ENCODE data around the gene RPN1.

Gene RPN1

DNA sequence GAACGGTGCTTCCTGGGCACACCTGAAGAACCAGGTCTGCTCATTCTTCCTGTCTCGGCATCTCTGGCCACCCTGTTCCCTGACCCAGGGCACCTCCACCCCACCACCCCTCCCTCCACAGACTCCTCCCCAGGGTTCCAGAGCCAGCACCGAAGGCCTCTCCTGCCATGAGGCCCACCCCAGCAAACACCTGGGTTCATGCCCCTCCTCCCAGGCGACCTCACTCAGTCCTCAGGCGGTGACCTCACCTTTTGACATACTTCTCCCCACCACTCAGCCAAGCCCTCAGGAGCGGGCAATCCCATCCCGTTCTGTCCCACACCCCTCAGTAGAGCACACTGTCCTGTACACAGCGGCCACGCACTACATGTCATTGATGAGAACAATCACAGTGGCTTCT is 72.3 kb downstream of the RPN1 start:
- no peak for DNase-seq (ENCODE audit: low spot score)

DNA sequence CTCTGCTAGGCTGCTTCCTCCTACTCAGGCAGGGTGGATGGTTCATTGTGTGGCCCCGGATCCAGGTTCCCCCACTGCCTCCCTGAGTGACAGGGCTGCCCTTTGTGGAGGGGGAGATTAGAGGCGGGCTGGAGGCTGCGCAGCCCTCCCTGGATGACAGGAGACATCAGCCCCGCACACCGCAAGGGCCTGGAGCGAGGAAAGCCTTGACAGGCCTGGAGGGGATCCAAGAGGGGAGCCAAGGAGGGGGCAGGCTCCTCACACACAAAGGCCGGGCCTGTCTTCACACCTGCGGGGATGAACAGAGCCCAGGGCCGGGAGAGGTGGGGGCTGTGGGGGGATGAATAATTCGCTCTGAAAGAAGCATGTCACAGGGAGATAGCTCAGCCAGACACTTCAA is 72.9 kb downstream of the RPN1 start:
- no peak for DNase-seq (ENCODE audit: low spot score)

DNA sequence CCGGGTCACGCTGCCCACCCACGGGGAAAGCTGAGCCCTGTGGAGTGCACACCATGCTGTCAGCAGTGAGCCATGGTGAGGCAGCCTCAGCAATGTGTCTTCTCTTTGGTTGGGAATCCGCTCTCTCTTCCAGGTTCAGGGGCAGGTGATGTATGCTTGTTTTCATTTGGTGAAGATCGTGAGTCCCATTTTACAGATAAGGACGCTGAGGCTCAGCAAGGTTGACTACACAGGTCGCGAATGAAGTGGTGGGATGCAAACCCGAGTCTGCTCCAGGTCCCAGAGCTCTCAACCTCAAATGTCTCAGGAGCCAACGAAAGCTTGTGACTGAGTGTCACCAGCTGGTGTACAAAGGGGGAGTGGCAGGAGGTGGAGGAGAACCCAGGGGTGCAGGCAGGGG is 74.3 kb downstream of the RPN1 start:
- DNase-seq (ENCODE audit: low spot score) = no peak

DNA sequence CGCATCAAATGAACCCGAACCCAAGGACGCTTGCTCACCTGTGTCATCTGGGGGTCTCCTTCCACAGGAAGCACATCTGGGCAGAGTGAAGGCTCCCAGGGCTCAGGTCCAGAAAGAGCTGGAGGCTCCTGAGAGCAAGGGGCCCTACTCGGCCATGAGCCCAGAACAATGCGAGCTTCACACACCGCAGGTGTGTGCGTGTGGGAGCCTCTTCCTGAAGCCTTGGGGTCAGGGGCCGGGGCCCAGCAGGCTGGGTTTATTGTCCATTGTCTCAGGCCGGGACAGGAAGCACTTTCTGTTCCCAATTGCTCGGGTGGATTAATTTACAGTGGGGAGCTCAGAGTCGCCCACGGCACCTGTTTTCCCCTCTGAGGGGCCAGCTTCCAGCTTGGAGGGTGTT is 74.8 kb downstream of the RPN1 start:
- no peak for DNase-seq (ENCODE audit: low spot score)

DNA sequence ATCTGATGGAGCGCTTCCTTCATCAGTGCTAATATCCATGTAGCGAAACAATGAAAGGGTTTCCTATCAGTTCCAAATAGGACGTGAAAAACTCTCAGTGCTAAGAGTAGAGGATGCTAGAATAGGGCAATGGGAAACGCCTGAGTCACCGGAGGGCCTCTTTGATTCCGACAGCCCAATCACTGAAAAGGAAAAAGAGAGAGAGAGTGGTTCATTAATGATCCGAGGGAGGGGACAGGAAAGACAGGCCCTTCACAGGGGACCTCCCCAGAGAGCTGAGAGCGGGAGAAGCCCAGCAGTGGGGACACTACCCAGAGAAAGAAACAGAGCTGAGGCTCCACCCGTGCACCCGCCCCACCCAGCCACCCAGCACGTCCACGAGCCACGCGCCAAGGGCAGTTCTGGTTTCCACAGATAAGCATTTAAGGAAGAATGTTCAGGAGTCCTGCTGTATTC is 76.9 kb downstream of the RPN1 start:
- no peak for DNase-seq (ENCODE audit: low spot score)

DNA sequence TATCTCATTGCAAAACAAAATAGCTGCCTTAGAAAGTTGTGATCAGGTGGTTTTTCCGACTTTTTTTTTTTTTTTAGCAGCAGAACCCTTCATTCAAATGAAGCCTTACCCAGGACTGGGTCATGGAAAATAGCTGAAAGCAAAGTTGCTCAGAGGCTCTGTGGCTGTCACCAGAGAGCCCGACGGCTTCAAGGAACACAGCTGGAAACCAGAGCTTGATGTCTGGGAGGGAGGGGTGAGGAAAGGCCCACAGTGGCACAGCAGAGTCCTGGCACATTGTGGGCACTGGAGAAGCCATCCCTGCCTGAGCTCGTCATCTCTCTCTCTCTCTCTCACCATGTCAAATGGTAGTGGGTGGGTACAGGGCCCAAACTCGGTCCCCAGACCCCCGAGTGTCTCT is 77.5 kb downstream of the RPN1 start:
- DNase-seq (ENCODE audit: low spot score) = no peak

DNA sequence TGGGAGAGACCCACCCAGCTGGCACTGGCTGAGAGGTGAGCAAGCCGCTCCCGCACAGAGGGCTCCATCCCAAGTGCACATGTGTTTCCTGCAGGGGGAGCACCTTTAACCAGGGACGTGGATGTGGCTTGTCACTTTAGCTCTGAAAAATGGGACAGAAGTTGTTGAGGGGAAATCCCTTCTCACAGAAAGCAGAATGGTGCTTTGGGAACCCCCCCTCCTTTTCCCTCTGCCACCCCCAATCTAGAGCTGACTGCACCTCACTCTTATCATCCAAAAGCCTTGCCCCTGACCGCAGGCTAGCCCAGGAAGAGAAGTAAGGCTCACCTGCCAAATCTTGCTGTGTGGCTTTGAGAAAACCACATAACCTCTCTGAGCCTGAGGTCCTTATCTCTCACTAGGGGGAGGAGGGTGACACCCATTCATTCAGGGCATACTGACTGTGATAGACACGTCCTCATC is 77.9 kb downstream of the RPN1 start:
- DNase-seq (ENCODE audit: low spot score) = peak; percentile 82

DNA sequence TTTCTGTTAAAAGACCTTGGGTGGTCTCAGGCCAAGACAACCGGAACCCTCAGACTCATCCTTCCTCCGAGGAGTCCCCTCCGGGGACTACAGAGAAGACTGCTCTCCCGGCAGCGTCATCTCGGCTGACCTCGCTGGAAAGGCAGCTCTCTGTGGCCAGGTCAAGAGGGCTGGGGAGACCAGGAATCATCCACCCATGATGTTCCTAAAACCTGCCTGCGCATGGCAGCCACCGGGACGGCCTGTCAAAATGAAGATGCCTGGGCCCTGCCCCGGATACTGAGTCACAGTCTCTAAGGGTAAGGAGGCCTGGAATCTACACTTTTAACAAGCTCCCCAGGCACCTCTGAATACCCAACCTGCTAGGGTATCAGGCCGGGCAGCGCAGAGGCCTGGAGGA is 78.6 kb downstream of the RPN1 start:
- DNase-seq (ENCODE audit: low spot score) = no peak
